HepG2 (cell line): Measurements from ENCODE around the gene GDPGP1. TPM values are rescaled to one million over a fixed set of nuclear protein-coding genes. Genes with fewer than 3 reads are reported as not detected.

Source experiments
- ATAC-seq: fragments of 200-7000 bp; cut with Tn5 transposase; 3 replicates; pipeline ENCODE4 v1.9.1; 2020; ENCODE audit warnings: mild to moderate bottlenecking, moderate library complexity
- BruUV-seq: library from RNA; stranded (reverse); fragments of 400-500 nt; replicated peaks from 2 replicates; lab custom pipeline; 2021; lab: Mats Ljungman, UMichigan
- CTCF ChIA-PET: fragments of 300-600 bp; formaldehyde crosslinking; extraction: SDS; loops from one replicate; lab custom pipeline; 2021; ENCODE audit warnings: low total read pairs, inconsistent platforms, low intra/inter-chr PET ratio; lab: Yijun Ruan, JAX
- POLR2A ChIA-PET: fragments of 350-600 bp; sonication (Branson Sonifier 250); formaldehyde crosslinking; loops from one replicate; lab custom pipeline; 2020; ENCODE audit warnings: antibody characterized with exemption, inconsistent platforms; lab: Yijun Ruan, JAX
- DNase-seq: peaks from one replicate; pipeline ENCODE4 v3.0.0-alpha.2; 2015; ENCODE audit warnings: low spot score
- FAIRE-seq: peaks from 3 replicates; lab custom pipeline; 2011; peaks lifted over from hg19 to GRCh38; lab: Jason Lieb, UNC
- H2AFZ ChIP-seq: one replicate; pipeline ENCODE4 v1.6.1; 2011; ENCODE audit warnings: low read length, inconsistent platforms
- H3K27ac ChIP-seq: fragments of 300-600 bp; 3 replicates; pipeline ENCODE4 v1.8.0; 2011; ENCODE audit warnings: mixed run types, mild to moderate bottlenecking, mixed read lengths, low read length, inconsistent platforms; ENCODE audit not compliant: insufficient read depth; ENCODE audit errors: extremely low read length
- H3K27me3 ChIP-seq, 2 experiments: fragments of 200-600 bp in 1 of 2; 2 replicates in 1 of 2; 3 replicates in 1 of 2; pipeline versions ENCODE4 v1.6.0 to v1.8.0; 2011; ENCODE audit warnings: low read length in 2 of 2, mild to moderate bottlenecking in 2 of 2, moderate library complexity in 2 of 2, inconsistent platforms in 1 of 2; ENCODE audit not compliant: insufficient read depth in 2 of 2, control insufficient read depth in 1 of 2
- H3K36me3 ChIP-seq, 2 experiments: fragments of 200-600 bp in 1 of 2; replicated peaks in 1 of 2; 2 replicates in 1 of 2; 3 replicates in 1 of 2; pipeline versions ENCODE4 v1.5.1 to v1.8.0; 2011; ENCODE audit warnings: low read length in 2 of 2, inconsistent platforms in 1 of 2; ENCODE audit not compliant: insufficient read depth in 2 of 2, control insufficient read depth in 1 of 2
- H3K4me1 ChIP-seq: 2 replicates; pipeline ENCODE4 v1.5.1; 2012; ENCODE audit warnings: low read length, inconsistent platforms; ENCODE audit not compliant: insufficient read depth
- H3K4me2 ChIP-seq: 2 replicates; pipeline ENCODE4 v1.6.0; 2011; ENCODE audit warnings: low read depth, low read length, inconsistent platforms
- H3K4me3 ChIP-seq, 3 experiments: fragments of 200-600 bp in 1 of 3; sonication (generic), shearing (Covaris generic) in 1 of 3; replicated peaks in 1 of 3; 2 replicates each; pipeline ENCODE4 v1.5.1; 2011 to 2016; ENCODE audit warnings: low read length in 3 of 3, inconsistent platforms in 2 of 3, low read depth in 2 of 3, mild to moderate bottlenecking in 2 of 3, control low read depth in 1 of 3, mixed read lengths in 1 of 3; ENCODE audit not compliant: insufficient read depth in 1 of 3
- H3K79me2 ChIP-seq: one replicate; pipeline ENCODE4 v1.6.1; 2011; ENCODE audit warnings: low read length, inconsistent platforms; ENCODE audit not compliant: insufficient read depth
- H3K9ac ChIP-seq: 2 replicates; pipeline ENCODE4 v1.6.0; 2011; ENCODE audit warnings: mild to moderate bottlenecking, low read depth, low read length, inconsistent platforms; ENCODE audit not compliant: insufficient read depth
- H3K9me3 ChIP-seq: 2 replicates; pipeline ENCODE4 v1.5.1; 2012; ENCODE audit warnings: mild to moderate bottlenecking, low read length
- H4K20me1 ChIP-seq: 2 replicates; pipeline ENCODE4 v1.6.0; 2011; ENCODE audit warnings: inconsistent platforms, mild to moderate bottlenecking, low read length, moderate library complexity; ENCODE audit not compliant: insufficient read depth
- CBX1 ChIP-seq: IDR thresholded peaks from one replicate; pipeline ENCODE4 v1.6.1; 2016; ENCODE audit warnings: antibody characterized with exemption, low read depth
- CREB1 ChIP-seq, 2 experiments: fragments of 450-650 bp in 1 of 2; IDR thresholded peaks; 2 replicates each; pipeline ENCODE4 v1.6.1; 2016 to 2017; ENCODE audit warnings: control low read depth in 1 of 2, mild to moderate bottlenecking in 1 of 2, missing compliant biosample characterization in 1 of 2, missing genetic modification characterization in 1 of 2
- IKZF1 ChIP-seq: fragments of 450-650 bp; IDR thresholded peaks from 2 replicates; pipeline ENCODE4 v1.7.1; 2016
- JDP2 ChIP-seq: sonication (generic); formaldehyde crosslinking; IDR thresholded peaks from 2 replicates; pipeline ENCODE4 v1.8.1; 2022; ENCODE audit warnings: missing genetic modification reagents, borderline replicate concordance
- KLF12 ChIP-seq: sonication (generic); formaldehyde crosslinking; IDR thresholded peaks from 2 replicates; pipeline ENCODE4 v1.4.0; 2020; ENCODE audit warnings: missing genetic modification reagents, borderline replicate concordance
- MYC ChIP-seq: sonication (generic); formaldehyde crosslinking; IDR thresholded peaks from 2 replicates; pipeline ENCODE4 v1.9.0; 2021; ENCODE audit warnings: missing genetic modification reagents, borderline replicate concordance
- NR2F6 ChIP-seq, 2 experiments: IDR thresholded peaks; 2 replicates each; pipeline ENCODE4 v1.6.1; 2016; ENCODE audit warnings: antibody characterized with exemption in 1 of 2, mild to moderate bottlenecking in 1 of 2
- PAWR ChIP-seq: sonication (generic); formaldehyde crosslinking; IDR thresholded peaks from 2 replicates; pipeline ENCODE4 v1.4.0; 2020; ENCODE audit warnings: missing genetic modification reagents, mild to moderate bottlenecking, borderline replicate concordance
- REPIN1 ChIP-seq: sonication (generic); formaldehyde crosslinking; IDR thresholded peaks from 2 replicates; pipeline ENCODE4 v1.8.0; 2022; ENCODE audit warnings: missing genetic modification reagents, low read depth, mild to moderate bottlenecking, borderline replicate concordance
- STAG1 ChIP-seq: sonication (generic); formaldehyde crosslinking; IDR thresholded peaks from 2 replicates; pipeline ENCODE4 v1.4.0; 2020; ENCODE audit warnings: missing genetic modification reagents
- ZNF12 ChIP-seq: sonication (generic); formaldehyde crosslinking; IDR thresholded peaks from 2 replicates; pipeline ENCODE4 v1.5.0; 2020; ENCODE audit warnings: missing genetic modification reagents
- ZNF431 ChIP-seq: sonication (generic); formaldehyde crosslinking; IDR thresholded peaks from 2 replicates; pipeline ENCODE4 v1.9.0; 2022; ENCODE audit warnings: missing genetic modification reagents, low read depth, mild to moderate bottlenecking, borderline replicate concordance
- WGBS: methylation state at CpG from one replicate; pipeline ENCODE4 v1.1.6; 2017; ENCODE audit warnings: low lambda C conversion rate; 5-methylcytosine and 5-hydroxymethylcytosine counted together
- in situ Hi-C: cut with HindIII; loops from 2 replicates; pipeline ENCODE4 v1.10.0; 2017; ENCODE audit warnings: low pct_unique_long_range_greater_than_20kb; ENCODE audit not compliant: extremely low pct_ligation_motif_present
- intact Hi-C: fragments of 100-400 bp; cut with micrococcal nuclease; formaldehyde crosslinking; loops from one replicate; pipeline ENCODE4 v1.10.0; 2022; ENCODE audit not compliant: unreplicated experiment
- polyA plus RNA-seq, 8 experiments: library from polyadenylated mRNA; depleted of rRNA in 3 of 8; stranded (reverse) in 7 of 8; unstranded in 1 of 8; fragments of >200 nt; fragmentation: Illumina TruSeq in 4 of 8; extraction: Trizol in 4 of 8; gene quantifications; 2 replicates each; pipeline versions ENCODE4 v1.2.1 to v1.2.3, GENCODE V29; 2011 to 2016; ENCODE audit warnings: low read depth in 4 of 8, missing spikeins in 1 of 8, mixed read lengths in 1 of 8; ENCODE audit not compliant: insufficient read depth in 1 of 8
- total RNA-seq, 5 experiments: library from RNA; depleted of rRNA; stranded (reverse); fragments of >200 nt; fragmentation: Illumina TruSeq; extraction: Trizol; gene quantifications; 2 replicates each; pipeline ENCODE4 v1.2.3, GENCODE V29; 2016; ENCODE audit warnings: low read depth in 1 of 5
- TF ChIP-seq, protein P1 (sequence below): sonication (generic); formaldehyde crosslinking; conservative IDR thresholded peaks from 2 replicates; pipeline ENCODE4 v1.8.0; 2022; ENCODE audit warnings: mild to moderate bottlenecking, moderate library complexity, missing genetic modification reagents
- TF ChIP-seq, protein P2 (sequence below), 2 experiments: sonication (generic) in 1 of 2; formaldehyde crosslinking in 1 of 2; IDR thresholded peaks; 2 replicates each; pipeline versions ENCODE4 v1.4.0 to v1.6.1; 2018 to 2020; ENCODE audit warnings: missing genetic modification reagents in 2 of 2, borderline replicate concordance in 1 of 2, low read depth in 1 of 2, mild to moderate bottlenecking in 1 of 2, missing biosample characterization in 1 of 2
- TF ChIP-seq, protein P3 (sequence below): sonication (generic); formaldehyde crosslinking; IDR thresholded peaks from 2 replicates; pipeline ENCODE4 v1.4.0; 2020; ENCODE audit warnings: mild to moderate bottlenecking, missing genetic modification reagents
- TF ChIP-seq, protein P4 (sequence below): IDR thresholded peaks from 2 replicates; pipeline ENCODE4 v1.6.1; 2016

The GDPGP1 gene
- total and polyA plus RNA-seq, 2 of the 13 experiments (the other 11 are each of a cell fraction or from before 2014, with no cell fraction given) = 1.5 to 4.3 TPM

DNA sequence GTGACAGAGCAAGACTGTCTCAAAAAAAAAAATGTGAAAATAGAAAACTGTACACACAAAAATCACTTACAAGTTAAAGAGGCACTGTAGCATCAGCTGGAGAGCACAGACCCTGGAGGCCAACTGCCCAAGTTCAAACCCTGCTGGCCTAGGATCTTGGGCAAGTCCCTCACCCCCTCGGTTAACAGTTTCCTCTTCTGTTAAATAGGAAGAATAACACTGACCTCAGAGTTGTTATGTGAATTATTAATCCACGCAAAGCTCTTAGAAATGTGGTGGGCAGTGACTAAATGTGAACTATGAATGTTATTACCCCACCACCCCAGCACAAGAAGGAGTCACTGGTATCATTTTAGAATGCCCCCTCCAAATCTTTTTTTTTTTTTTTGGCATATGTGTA, 11.5 kb upstream of the GDPGP1 start:
- H3K27ac ChIP-seq = no peak overlapping the region
- ChIA-PET POLR2A (no interaction called here), CTCF (no interaction called here)
- no peak overlapping the region for H2AFZ ChIP-seq
- no peak for DNase-seq
- H3K27me3 ChIP-seq = no peaks in the 10 kb centered on the region
- H3K9me3 ChIP-seq = no peaks in the 10 kb centered on the region
- H3K9ac ChIP-seq = no peak overlapping the region
- H4K20me1 ChIP-seq = no peaks in the 10 kb centered on the region
- no TSS peak for BruUV-seq
- FAIRE-seq = no peak
- TF ChIP-seq REPIN1 (CRISPR knock-in tag) (no peak), NR2F6 (IDR thresholded peaks at IDR 0.05) (no peak), NR2F6 (CRISPR knock-in tag; IDR thresholded peaks at IDR 0.05) (no peak), IKZF1 (no peak), CBX1 (no peak), KLF12 (no peak), JDP2 (CRISPR knock-in tag) (no peak), STAG1 (CRISPR knock-in tag) (no peak), ZNF431 (CRISPR knock-in tag) (no peak), PAWR (no peak), CREB1 (IDR thresholded peaks at IDR 0.05) (no peak), CREB1 (CRISPR knock-in tag; IDR thresholded peaks at IDR 0.05) (no peak), ZNF12 (CRISPR knock-in tag) (no peak), MYC (CRISPR knock-in tag) (no peak)
- TF ChIP-seq, protein P1, sequence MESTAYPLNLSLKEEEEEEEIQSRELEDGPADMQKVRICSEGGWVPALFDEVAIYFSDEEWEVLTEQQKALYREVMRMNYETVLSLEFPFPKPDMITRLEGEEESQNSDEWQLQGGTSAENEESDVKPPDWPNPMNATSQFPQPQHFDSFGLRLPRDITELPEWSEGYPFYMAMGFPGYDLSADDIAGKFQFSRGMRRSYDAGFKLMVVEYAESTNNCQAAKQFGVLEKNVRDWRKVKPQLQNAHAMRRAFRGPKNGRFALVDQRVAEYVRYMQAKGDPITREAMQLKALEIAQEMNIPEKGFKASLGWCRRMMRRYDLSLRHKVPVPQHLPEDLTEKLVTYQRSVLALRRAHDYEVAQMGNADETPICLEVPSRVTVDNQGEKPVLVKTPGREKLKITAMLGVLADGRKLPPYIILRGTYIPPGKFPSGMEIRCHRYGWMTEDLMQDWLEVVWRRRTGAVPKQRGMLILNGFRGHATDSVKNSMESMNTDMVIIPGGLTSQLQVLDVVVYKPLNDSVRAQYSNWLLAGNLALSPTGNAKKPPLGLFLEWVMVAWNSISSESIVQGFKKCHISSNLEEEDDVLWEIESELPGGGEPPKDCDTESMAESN = no peak
- TF ChIP-seq, protein P2, sequence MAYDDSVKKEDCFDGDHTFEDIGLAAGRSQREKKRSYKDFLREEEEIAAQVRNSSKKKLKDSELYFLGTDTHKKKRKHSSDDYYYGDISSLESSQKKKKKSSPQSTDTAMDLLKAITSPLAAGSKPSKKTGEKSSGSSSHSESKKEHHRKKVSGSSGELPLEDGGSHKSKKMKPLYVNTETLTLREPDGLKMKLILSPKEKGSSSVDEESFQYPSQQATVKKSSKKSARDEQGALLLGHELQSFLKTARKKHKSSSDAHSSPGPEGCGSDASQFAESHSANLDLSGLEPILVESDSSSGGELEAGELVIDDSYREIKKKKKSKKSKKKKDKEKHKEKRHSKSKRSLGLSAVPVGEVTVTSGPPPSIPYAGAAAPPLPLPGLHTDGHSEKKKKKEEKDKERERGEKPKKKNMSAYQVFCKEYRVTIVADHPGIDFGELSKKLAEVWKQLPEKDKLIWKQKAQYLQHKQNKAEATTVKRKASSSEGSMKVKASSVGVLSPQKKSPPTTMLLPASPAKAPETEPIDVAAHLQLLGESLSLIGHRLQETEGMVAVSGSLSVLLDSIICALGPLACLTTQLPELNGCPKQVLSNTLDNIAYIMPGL (CRISPR knock-in tag; IDR thresholded peaks at IDR 0.05; ENCODE audit: borderline replicate concordance in 1 of 2, low read depth in 1 of 2) = no peak
- TF ChIP-seq, protein P3, sequence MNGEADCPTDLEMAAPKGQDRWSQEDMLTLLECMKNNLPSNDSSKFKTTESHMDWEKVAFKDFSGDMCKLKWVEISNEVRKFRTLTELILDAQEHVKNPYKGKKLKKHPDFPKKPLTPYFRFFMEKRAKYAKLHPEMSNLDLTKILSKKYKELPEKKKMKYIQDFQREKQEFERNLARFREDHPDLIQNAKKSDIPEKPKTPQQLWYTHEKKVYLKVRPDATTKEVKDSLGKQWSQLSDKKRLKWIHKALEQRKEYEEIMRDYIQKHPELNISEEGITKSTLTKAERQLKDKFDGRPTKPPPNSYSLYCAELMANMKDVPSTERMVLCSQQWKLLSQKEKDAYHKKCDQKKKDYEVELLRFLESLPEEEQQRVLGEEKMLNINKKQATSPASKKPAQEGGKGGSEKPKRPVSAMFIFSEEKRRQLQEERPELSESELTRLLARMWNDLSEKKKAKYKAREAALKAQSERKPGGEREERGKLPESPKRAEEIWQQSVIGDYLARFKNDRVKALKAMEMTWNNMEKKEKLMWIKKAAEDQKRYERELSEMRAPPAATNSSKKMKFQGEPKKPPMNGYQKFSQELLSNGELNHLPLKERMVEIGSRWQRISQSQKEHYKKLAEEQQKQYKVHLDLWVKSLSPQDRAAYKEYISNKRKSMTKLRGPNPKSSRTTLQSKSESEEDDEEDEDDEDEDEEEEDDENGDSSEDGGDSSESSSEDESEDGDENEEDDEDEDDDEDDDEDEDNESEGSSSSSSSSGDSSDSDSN (CRISPR knock-in tag) = no peak
- TF ChIP-seq, protein P4, sequence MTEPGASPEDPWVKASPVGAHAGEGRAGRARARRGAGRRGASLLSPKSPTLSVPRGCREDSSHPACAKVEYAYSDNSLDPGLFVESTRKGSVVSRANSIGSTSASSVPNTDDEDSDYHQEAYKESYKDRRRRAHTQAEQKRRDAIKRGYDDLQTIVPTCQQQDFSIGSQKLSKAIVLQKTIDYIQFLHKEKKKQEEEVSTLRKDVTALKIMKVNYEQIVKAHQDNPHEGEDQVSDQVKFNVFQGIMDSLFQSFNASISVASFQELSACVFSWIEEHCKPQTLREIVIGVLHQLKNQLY = no peak
- intact Hi-C loops = no loop called here
- in situ Hi-C loops = no loop called here
- H3K4me3 ChIP-seq = no peak overlapping the region
- no peak for ATAC-seq
- H3K36me3 ChIP-seq = peaks cover 13 to 37% of the 10 kb centered on the region in 2 experiments
- H3K79me2 ChIP-seq = no peaks in the 10 kb centered on the region
- H3K4me1 ChIP-seq = no peaks in the 10 kb centered on the region
- 94% methylated on average over 2 of the region's 2 CpGs for WGBS
- no peak overlapping the region for H3K4me2 ChIP-seq
